Measurements from ENCODE around the gene STK35.

GRCh38 chr20:2051946-2052345 is 49.7 kb upstream of the STK35 start:
- TF ChIP-seq RAD21 (IDR thresholded peaks at IDR 0.05; ENCODE audit: low read depth) (no peak), EP300 (IDR thresholded peaks at IDR 0.05; ENCODE audit: borderline replicate concordance) (no peak), FOXM1 (IDR thresholded peaks at IDR 0.05; ENCODE audit: borderline replicate concordance, low read depth) (no peak), ZBTB7A (IDR thresholded peaks at IDR 0.05; ENCODE audit: low read depth) (no peak), REST (IDR thresholded peaks at IDR 0.05; ENCODE audit: low read depth) (no peak), CREB1 (IDR thresholded peaks at IDR 0.05; ENCODE audit: low read depth) (no peak), YY1 (IDR thresholded peaks at IDR 0.05; ENCODE audit: low read depth) (no peak), CEBPB (IDR thresholded peaks at IDR 0.05) (no peak)
- TF ChIP-seq, protein P1, sequence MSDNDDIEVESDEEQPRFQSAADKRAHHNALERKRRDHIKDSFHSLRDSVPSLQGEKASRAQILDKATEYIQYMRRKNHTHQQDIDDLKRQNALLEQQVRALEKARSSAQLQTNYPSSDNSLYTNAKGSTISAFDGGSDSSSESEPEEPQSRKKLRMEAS (IDR thresholded peaks at IDR 0.05): no peak

Measured in Ishikawa (cell line).